ENCODE results near the gene STK10. TPM values are rescaled to one million over a fixed set of nuclear protein-coding genes. Genes with fewer than 3 reads are reported as not detected.

STK10 gene
- total RNA-seq, 1 donor from 2014 or later: 12.6 TPM

DNA sequence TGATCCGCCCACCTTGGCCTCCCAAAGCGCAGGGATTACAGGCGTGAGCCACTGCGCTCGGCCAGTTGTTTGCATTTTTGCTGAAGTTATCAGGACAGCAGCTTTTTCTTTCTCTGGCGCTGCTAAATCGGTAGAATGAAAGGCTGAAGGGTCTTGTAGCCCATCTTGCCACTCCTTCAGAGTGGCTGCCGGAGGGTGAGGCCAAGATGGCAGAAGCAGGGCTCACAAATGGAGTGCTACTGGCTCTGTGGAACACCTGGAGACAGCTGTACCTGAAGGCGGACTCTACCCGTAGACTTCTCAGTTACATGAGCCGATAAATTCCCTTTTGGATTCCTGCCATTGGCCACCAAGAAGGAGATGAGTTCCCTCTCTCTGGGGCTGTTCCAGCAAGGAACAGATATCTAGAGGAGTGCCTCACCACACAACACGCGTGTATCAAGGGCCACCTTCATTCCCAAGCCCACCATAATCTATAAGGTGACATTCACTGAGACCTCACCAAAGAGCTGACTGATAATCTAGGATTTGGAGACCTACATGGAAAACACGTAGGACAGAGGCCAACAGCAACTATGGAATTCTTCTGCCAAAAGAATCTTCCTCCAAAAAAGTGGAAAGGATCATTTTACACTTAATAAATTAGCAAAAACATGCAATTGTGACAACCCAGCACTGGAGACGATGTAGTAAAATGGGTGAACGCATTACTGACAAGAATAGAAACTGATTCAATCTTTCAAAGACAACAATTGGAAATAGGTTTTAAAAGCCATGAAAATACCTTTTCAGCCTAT is 21.8 kb downstream of the STK10 start:
- Histone ChIP-seq H3K4me3 (ENCODE audit: low read depth, low read length) (no peak overlapping the region), H3K27me3 (ENCODE audit: control insufficient read depth, insufficient read depth, low read length) (no peaks in the 10 kb centered on the region), H3K36me3 (ENCODE audit: control insufficient read depth, insufficient read depth, low read length) (peaks cover 2% of the 10 kb centered on the region)
- no peak for TF ChIP-seq CTCF (IDR thresholded peaks at IDR 0.05; ENCODE audit: insufficient read depth, low read length, severe bottlenecking)
- DNase-seq (ENCODE audit: low read depth) (no peak), FAIRE-seq (no peak)

DNA sequence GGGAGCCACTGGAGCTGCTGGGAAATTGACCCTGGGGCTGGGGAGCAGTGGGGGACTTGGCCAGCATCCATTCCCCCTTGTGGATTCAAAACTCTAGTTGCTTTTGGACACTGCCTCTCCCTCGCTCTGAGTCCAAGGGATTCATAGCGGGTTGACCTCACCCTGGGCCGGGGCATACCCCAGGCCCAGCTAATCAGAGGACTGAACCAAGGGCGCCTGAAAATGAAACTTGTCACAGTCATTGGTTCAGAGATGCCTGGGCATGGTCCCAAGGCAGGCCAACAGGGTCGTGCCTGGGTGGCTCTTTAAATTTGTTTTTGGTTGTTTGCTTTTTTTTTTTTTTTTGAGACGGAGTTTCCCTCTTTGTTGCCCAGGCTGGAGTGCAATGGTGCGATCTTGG is 22.6 kb downstream of the STK10 start:
- no peak for FAIRE-seq
- Histone ChIP-seq H3K4me3 (ENCODE audit: low read depth, low read length) (no peak overlapping the region), H3K36me3 (ENCODE audit: control insufficient read depth, insufficient read depth, low read length) (peaks cover 2% of the 10 kb centered on the region), H3K27me3 (ENCODE audit: control insufficient read depth, insufficient read depth, low read length) (no peaks in the 10 kb centered on the region)
- DNase-seq (ENCODE audit: low read depth): no peak
- TF ChIP-seq CTCF (IDR thresholded peaks at IDR 0.05; ENCODE audit: insufficient read depth, low read length, severe bottlenecking): no peak

DNA sequence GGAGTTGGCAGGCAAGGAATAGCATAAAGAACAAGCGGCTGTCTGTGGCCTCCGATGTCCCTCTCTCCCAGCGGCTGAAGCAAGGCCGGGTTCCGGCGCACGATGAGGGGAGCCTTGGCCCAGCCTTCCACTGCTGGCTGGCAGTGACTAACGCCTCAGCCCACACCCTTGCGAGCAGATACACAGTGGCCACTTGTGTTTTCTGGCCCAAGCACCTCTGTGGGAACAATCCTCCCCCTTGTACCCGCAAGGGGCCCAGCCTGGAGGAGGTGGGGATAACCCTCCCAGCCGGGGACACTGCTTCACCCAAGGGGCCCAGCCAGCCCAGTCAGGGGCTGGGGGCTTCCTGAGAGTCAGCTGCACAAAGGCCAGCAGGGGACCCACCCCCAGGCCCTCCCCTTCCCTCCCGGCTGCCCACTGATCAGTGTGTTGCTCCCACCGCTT is 23.2 kb downstream of the STK10 start:
- no peak overlapping the region for H3K4me3 ChIP-seq (ENCODE audit: low read depth, low read length)
- peaks cover 2% of the 10 kb centered on the region for H3K36me3 ChIP-seq (ENCODE audit: control insufficient read depth, insufficient read depth, low read length)
- TF ChIP-seq CTCF (IDR thresholded peaks at IDR 0.05; ENCODE audit: insufficient read depth, low read length, severe bottlenecking): no peak
- H3K27me3 ChIP-seq (ENCODE audit: control insufficient read depth, insufficient read depth, low read length): no peaks in the 10 kb centered on the region
- no peak for FAIRE-seq
- no peak for DNase-seq (ENCODE audit: low read depth)

DNA sequence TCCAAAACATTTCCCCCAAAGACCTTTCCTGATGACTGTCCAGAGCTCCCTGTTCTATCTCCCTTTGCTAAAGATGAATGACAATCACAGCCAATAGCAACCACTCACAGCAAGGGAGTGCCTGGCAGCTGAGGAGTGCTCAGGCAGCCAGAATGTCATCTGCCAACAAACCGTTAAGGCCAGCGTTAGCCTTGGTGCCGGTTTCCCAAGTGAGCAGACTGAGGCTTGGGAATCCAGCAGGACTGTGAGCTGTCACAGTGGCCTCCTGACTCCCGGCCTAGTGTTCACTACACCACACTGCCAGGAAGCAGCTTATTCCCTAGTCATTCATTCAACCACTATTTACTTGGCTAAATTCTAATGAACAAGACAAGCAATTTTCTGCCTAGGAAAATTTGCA is 24.7 kb downstream of the STK10 start:
- no peaks in the 10 kb centered on the region for H3K27me3 ChIP-seq (ENCODE audit: control insufficient read depth, insufficient read depth, low read length)
- TF ChIP-seq CTCF (IDR thresholded peaks at IDR 0.05; ENCODE audit: insufficient read depth, low read length, severe bottlenecking): no peak
- H3K4me3 ChIP-seq (ENCODE audit: low read depth, low read length): no peak overlapping the region
- peaks cover 2% of the 10 kb centered on the region for H3K36me3 ChIP-seq (ENCODE audit: control insufficient read depth, insufficient read depth, low read length)
- peak; percentile 55 for FAIRE-seq
- no peak for DNase-seq (ENCODE audit: low read depth)

DNA sequence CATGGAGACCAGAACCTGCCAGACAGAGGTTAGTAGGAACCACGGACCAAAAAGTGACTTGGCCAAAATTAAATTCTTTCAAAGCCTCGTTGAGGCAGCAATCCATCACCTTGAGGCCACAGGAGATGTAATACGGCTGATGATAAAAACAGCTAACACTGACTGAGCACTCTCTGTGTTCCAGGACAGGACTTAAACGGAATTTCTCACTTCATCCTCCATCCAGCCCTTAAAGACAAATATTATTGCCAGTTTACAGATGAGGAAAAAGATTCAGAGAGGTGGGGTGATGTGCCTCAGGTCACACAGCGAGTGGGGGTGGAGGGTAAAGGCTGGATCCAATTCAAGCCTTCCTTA is 25.1 kb downstream of the STK10 start:
- DNase-seq (ENCODE audit: low read depth) (no peak), FAIRE-seq (no peak)
- TF ChIP-seq CTCF (IDR thresholded peaks at IDR 0.05; ENCODE audit: insufficient read depth, low read length, severe bottlenecking): no peak
- no peaks in the 10 kb centered on the region for H3K27me3 ChIP-seq (ENCODE audit: control insufficient read depth, insufficient read depth, low read length)
- H3K4me3 ChIP-seq (ENCODE audit: low read depth, low read length): no peak overlapping the region
- peaks cover 2% of the 10 kb centered on the region for H3K36me3 ChIP-seq (ENCODE audit: control insufficient read depth, insufficient read depth, low read length)
